Panc1 (cell line): ENCODE data around the gene CBLL2.

Source experiments
- CTCF ChIP-seq: fragments of 450-650 bp; IDR thresholded peaks from 2 replicates; pipeline ENCODE4 v1.5.1; 2017; ENCODE audit warnings: mild to moderate bottlenecking
- POLR2AphosphoS5 ChIP-seq: IDR thresholded peaks from 2 replicates; pipeline ENCODE4 v1.6.1; 2012; ENCODE audit warnings: mild to moderate bottlenecking, low read depth, low read length, moderate library complexity
- TCF7L2 ChIP-seq: IDR thresholded peaks from 2 replicates; pipeline ENCODE4 v1.6.1; 2011; ENCODE audit warnings: mild to moderate bottlenecking, low read depth, low read length, inconsistent platforms
- TF ChIP-seq, protein P1 (sequence below), 2 experiments: IDR thresholded peaks; 2 replicates each; pipeline ENCODE4 v1.6.1; 2011 to 2012; ENCODE audit warnings: low read depth in 2 of 2, control low read depth in 1 of 2, low read length in 1 of 2, mild to moderate bottlenecking in 1 of 2, moderate library complexity in 1 of 2; ENCODE audit not compliant: insufficient read depth in 1 of 2

- TF ChIP-seq CTCF (no peak), TCF7L2 (no peak), POLR2AphosphoS5 (no peak)
- TF ChIP-seq, protein P1, sequence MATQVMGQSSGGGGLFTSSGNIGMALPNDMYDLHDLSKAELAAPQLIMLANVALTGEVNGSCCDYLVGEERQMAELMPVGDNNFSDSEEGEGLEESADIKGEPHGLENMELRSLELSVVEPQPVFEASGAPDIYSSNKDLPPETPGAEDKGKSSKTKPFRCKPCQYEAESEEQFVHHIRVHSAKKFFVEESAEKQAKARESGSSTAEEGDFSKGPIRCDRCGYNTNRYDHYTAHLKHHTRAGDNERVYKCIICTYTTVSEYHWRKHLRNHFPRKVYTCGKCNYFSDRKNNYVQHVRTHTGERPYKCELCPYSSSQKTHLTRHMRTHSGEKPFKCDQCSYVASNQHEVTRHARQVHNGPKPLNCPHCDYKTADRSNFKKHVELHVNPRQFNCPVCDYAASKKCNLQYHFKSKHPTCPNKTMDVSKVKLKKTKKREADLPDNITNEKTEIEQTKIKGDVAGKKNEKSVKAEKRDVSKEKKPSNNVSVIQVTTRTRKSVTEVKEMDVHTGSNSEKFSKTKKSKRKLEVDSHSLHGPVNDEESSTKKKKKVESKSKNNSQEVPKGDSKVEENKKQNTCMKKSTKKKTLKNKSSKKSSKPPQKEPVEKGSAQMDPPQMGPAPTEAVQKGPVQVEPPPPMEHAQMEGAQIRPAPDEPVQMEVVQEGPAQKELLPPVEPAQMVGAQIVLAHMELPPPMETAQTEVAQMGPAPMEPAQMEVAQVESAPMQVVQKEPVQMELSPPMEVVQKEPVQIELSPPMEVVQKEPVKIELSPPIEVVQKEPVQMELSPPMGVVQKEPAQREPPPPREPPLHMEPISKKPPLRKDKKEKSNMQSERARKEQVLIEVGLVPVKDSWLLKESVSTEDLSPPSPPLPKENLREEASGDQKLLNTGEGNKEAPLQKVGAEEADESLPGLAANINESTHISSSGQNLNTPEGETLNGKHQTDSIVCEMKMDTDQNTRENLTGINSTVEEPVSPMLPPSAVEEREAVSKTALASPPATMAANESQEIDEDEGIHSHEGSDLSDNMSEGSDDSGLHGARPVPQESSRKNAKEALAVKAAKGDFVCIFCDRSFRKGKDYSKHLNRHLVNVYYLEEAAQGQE (IDR thresholded peaks at IDR 0.05; ENCODE audit: insufficient read depth in 1 of 2, low read depth in 2 of 2, low read length in 1 of 2), result no peak
Measured at GRCh38 chrX:22268706-22269105, 4.0 kb upstream of the CBLL2 start.
